ENCODE data around the gene RAB11FIP3. TPM values are rescaled to one million over a fixed set of nuclear protein-coding genes. Genes with fewer than 3 reads are reported as not detected.
A peak's percentile ranks its signal among the peaks of the same experiment; 100 is the strongest.

The RAB11FIP3 gene
- total RNA-seq, 1 experiment from 2014 or later = 37.1 TPM

DNA sequence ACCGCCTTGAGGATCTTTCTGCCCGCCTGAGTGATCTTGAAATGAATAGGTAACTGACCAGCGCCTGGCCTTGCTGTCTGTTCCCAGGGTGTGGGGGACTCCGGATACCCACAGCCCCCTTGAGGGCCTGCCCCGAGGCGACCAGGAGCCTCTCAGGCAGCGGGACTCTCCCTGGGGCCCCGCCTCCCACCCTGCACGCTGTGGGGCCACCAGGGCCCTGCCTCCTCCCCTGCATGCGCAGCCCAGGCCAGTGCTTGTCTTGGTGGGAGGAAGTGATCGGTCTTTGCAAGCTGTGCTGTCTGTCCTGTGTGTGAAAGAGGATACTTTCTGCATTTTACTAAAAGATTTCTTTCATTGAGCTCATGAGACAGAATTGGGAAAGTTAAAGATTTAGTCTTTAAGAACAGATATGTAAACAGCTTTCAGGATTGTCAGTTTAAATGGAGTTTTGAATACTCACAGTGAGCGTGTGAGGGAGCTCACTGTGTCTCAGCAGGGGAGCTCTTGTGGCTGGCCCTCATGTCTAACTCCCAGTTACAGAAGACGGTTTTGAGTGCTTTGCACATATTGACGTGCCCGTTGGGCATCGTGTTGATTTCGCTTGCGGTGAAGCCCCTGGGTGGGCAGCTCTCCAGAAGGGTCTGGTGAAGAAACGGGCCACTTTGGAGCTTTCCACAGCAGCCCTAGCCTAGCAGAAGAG, 65.9 kb downstream of the RAB11FIP3 start:
- H3K14ac ChIP-seq (ENCODE audit: insufficient read depth, low read length) = no peak overlapping the region; the same call in 1 of the 2 replicates
- H3K4me2 ChIP-seq (ENCODE audit: insufficient read depth, insufficient read length, low read length) = no peak overlapping the region
- no peaks in the 10 kb centered on the region for H3K27me3 Mint-ChIP-seq (ENCODE audit: low read depth)
- no peak overlapping the region for H3T11ph ChIP-seq (ENCODE audit: low read length)
- no peak overlapping the region for H3K9ac ChIP-seq (ENCODE audit: extremely low read depth, insufficient read length, low read length)
- WGBS (ENCODE audit: extremely low coverage, insufficient read length, low lambda C conversion rate) = no CpG with 5 or more reads among the region's 19 CpGs
- no peak overlapping the region for H2AK5ac ChIP-seq (ENCODE audit: insufficient read length, low read length)
- H4K91ac ChIP-seq (ENCODE audit: insufficient read length, low read depth, low read length) = no peak overlapping the region
- H3K27ac ChIP-seq (ENCODE audit: insufficient read length, low read depth, low read length) = no peak overlapping the region
- peaks cover 4 to 38% (median 21%) of the 10 kb centered on the region in 3 experiments; a peak in 6 of 7 replicates for H3K36me3 Mint-ChIP-seq (ENCODE audit: insufficient read depth in 1 of 3, low read depth in 3 of 3)
- peaks cover 9 to 13% of the 10 kb centered on the region in 2 experiments for H3K4me1 Mint-ChIP-seq
- H3K23ac ChIP-seq (ENCODE audit: insufficient read length, low read depth, low read length) = no peak overlapping the region
- no peak overlapping the region for H4K5ac ChIP-seq (ENCODE audit: insufficient read length, low read depth, low read length)
- no peak overlapping the region for H2BK5ac ChIP-seq (ENCODE audit: insufficient read length, low read length)
- DNase-seq = no peak
- H3K56ac ChIP-seq (ENCODE audit: insufficient read length, low read depth, low read length) = no peak overlapping the region
- H4K20me1 ChIP-seq (ENCODE audit: control insufficient read depth, insufficient read depth, insufficient read length) = no peaks in the 10 kb centered on the region
- no peaks in the 10 kb centered on the region for H3K79me1 ChIP-seq (ENCODE audit: insufficient read depth, low read depth, low read length, poor library complexity, severe bottlenecking)
- H2BK120ac ChIP-seq (ENCODE audit: low read depth, low read length, poor library complexity, severe bottlenecking) = no peak overlapping the region
- peak overlapping the region; percentile 80 to 91 (median 85) for H3K27ac Mint-ChIP-seq
- no peaks in the 10 kb centered on the region for H3K27me3 ChIP-seq (ENCODE audit: insufficient read depth, low read length)
- H3K4me1 ChIP-seq (ENCODE audit: insufficient read depth, low read length) = no peaks in the 10 kb centered on the region
- no peaks in the 10 kb centered on the region for H3K23me2 ChIP-seq (ENCODE audit: insufficient read length, low read depth, low read length, poor library complexity, severe bottlenecking)
- H3K4me3 Mint-ChIP-seq = peak overlapping the region in 1 of 2 experiments; percentile 4; a peak in 2 of 5 replicates
- H3K9me3 Mint-ChIP-seq = no peaks in the 10 kb centered on the region
- no peak overlapping the region for H2BK12ac ChIP-seq (ENCODE audit: insufficient read length, low read depth, low read length)
- no peak overlapping the region for H4K8ac ChIP-seq (replicated peaks; ENCODE audit: insufficient read length, low read depth, low read length)
- H2BK15ac ChIP-seq (ENCODE audit: low read depth, low read length) = no peak overlapping the region
- no peak overlapping the region for H3K18ac ChIP-seq (ENCODE audit: insufficient read length, low read depth, low read length)
- no peaks in the 10 kb centered on the region for H3K79me2 ChIP-seq (ENCODE audit: insufficient read depth, low read length)
- no peaks in the 10 kb centered on the region for H3K9me3 ChIP-seq (ENCODE audit: control insufficient read depth, low read depth, low read length)
- H2AFZ ChIP-seq (ENCODE audit: low read length) = no peak overlapping the region
- no peak overlapping the region for H3K4ac ChIP-seq (ENCODE audit: low read depth, low read length)
- TF ChIP-seq, protein P1, sequence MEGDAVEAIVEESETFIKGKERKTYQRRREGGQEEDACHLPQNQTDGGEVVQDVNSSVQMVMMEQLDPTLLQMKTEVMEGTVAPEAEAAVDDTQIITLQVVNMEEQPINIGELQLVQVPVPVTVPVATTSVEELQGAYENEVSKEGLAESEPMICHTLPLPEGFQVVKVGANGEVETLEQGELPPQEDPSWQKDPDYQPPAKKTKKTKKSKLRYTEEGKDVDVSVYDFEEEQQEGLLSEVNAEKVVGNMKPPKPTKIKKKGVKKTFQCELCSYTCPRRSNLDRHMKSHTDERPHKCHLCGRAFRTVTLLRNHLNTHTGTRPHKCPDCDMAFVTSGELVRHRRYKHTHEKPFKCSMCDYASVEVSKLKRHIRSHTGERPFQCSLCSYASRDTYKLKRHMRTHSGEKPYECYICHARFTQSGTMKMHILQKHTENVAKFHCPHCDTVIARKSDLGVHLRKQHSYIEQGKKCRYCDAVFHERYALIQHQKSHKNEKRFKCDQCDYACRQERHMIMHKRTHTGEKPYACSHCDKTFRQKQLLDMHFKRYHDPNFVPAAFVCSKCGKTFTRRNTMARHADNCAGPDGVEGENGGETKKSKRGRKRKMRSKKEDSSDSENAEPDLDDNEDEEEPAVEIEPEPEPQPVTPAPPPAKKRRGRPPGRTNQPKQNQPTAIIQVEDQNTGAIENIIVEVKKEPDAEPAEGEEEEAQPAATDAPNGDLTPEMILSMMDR (conservative IDR thresholded peaks at IDR 0.05) = no peak
- no peak overlapping the region for H2BK20ac ChIP-seq (ENCODE audit: low read depth, low read length, poor library complexity, severe bottlenecking)
